AG04450 (cell line): Measurements from ENCODE around the gene AADAT. TPM values are rescaled to one million over a fixed set of nuclear protein-coding genes. Genes with fewer than 3 reads are reported as not detected.

Experiments
- CTCF ChIA-PET: fragments of 300-600, 350-600 bp; formaldehyde crosslinking; extraction: SDS; loops from one replicate; lab custom pipeline; 2022; ENCODE audit warnings: antibody characterized with exemption, inconsistent platforms; lab: Charles Lee
- POLR2A ChIA-PET: fragments of 350-600 bp; formaldehyde crosslinking; extraction: SDS; loops from one replicate; lab custom pipeline; 2021; ENCODE audit warnings: antibody characterized with exemption, inconsistent platforms; lab: Yijun Ruan, JAX
- DNase-seq: peaks from one replicate; pipeline ENCODE4 v3.0.0-alpha.2; 2011; ENCODE audit warnings: low read depth, low spot score
- H3K27ac ChIP-seq: one replicate; pipeline ENCODE4 v1.5.1; 2012; ENCODE audit warnings: low read depth, low read length, control low read depth
- H3K27me3 ChIP-seq: one replicate; pipeline ENCODE4 v1.6.0; 2012; ENCODE audit warnings: low read length; ENCODE audit not compliant: control insufficient read depth, insufficient read depth
- H3K4me3 ChIP-seq: 2 replicates; pipeline ENCODE4 v1.5.1; 2011; ENCODE audit warnings: mild to moderate bottlenecking, low read depth, low read length, control low read depth
- H3K9me3 ChIP-seq: 2 replicates; pipeline ENCODE4 v1.5.1; 2012; ENCODE audit warnings: low read length; ENCODE audit not compliant: control insufficient read depth, insufficient read depth
- polyA plus RNA-seq: library from polyadenylated mRNA; depleted of rRNA; stranded (reverse); fragments of >200 nt; gene quantifications from 2 replicates; pipeline ENCODE4 v1.2.3, GENCODE V29; 2011
- TF ChIP-seq, protein P1 (sequence below): IDR thresholded peaks from 2 replicates; pipeline ENCODE4 v1.5.1; 2011; ENCODE audit warnings: low read depth, low read length, control low read depth, inconsistent platforms

The AADAT gene
- polyA plus RNA-seq, 1 experiment, result 17.8 TPM

DNA sequence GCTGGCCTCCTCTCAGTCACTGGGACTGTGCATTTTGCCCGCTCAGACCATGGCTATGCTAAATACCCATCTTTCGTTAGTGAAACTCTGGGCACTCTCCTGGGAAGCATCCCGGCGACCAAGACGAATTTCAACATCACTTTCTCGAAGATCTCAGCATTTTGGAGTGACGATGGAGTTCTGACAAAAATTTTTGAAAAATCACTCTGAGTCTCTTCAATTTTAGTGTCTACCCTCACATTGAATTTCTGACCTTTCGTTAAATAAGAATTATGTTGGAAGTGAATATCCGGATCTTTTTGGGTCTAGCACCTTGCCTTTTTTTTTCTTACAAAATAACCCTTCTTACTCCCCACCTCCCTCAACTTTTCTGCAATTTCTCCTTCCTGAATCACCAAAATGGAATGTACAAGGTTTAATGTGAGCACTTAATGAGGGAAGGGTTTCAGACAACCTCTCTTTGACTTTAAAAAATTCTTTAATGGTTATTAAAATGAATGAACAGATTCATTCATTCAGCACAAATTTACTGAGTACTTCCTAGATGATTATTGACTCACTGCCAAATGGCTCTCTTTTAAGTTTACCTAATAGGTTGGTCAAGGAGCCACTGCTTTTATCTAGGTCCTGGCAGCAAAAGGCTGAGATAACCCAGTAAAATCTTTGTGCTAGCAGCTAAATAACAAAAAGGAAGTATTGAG lies 746 bp upstream of the AADAT start:
- TF ChIP-seq, protein P1, sequence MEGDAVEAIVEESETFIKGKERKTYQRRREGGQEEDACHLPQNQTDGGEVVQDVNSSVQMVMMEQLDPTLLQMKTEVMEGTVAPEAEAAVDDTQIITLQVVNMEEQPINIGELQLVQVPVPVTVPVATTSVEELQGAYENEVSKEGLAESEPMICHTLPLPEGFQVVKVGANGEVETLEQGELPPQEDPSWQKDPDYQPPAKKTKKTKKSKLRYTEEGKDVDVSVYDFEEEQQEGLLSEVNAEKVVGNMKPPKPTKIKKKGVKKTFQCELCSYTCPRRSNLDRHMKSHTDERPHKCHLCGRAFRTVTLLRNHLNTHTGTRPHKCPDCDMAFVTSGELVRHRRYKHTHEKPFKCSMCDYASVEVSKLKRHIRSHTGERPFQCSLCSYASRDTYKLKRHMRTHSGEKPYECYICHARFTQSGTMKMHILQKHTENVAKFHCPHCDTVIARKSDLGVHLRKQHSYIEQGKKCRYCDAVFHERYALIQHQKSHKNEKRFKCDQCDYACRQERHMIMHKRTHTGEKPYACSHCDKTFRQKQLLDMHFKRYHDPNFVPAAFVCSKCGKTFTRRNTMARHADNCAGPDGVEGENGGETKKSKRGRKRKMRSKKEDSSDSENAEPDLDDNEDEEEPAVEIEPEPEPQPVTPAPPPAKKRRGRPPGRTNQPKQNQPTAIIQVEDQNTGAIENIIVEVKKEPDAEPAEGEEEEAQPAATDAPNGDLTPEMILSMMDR, result no peak
- DNase-seq, result no peak
- Histone ChIP-seq H3K4me3 (peak overlapping the region; percentile 66), H3K9me3 (no peaks in the 10 kb centered on the region; the same call in 1 of the 2 replicates), H3K27me3 (no peaks in the 10 kb centered on the region), H3K27ac (no peak overlapping the region)
- CTCF ChIA-PET, result interaction anchor here (2.2 kb wide), 1 partner anchor 280 kb away, joined by 19 read pairs; no protein-coding TSS in a partner anchor
- POLR2A ChIA-PET, result interaction anchor here (0.6 kb wide), 1 partner anchor 267 kb away, joined by 3 read pairs; no protein-coding TSS in a partner anchor

GRCh38 chr4:170089274-170089667 lies 485 bp downstream of the AADAT start:
- no peaks in the 10 kb centered on the region for H3K27me3 ChIP-seq
- peak overlapping the region; percentile 66 for H3K4me3 ChIP-seq
- peak overlapping the region; percentile 54 for H3K27ac ChIP-seq
- TF ChIP-seq, protein P1, result peak; percentile 19
- H3K9me3 ChIP-seq, result no peaks in the 10 kb centered on the region; the same call in 1 of the 2 replicates
- CTCF ChIA-PET, result interaction anchor here (0.6 to 2.9 kb wide), 5 partner anchors 26 to 298 kb away, joined by 3 to 19 read pairs (median 4); no protein-coding TSS in a partner anchor
- no peak for DNase-seq
- POLR2A ChIA-PET, result no interaction called here

DNA sequence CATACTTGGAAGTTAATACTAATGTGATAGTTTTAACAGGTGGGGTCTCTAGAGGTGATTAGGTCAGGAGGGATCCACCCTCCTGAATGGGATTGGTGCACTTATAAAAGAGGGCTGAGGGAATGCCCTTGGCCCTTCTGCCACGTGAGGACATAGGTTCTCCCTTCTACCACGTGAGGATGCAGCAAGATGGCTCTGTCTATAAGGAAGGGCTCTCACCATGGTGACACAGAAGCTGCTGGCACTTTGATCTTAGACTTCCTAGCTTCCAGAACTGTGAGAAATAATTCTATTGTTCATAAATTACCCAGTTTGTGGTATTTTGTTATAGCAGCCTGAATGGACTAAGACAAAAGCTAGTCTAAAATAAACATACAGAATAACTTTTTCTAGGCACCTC lies 1.0 kb downstream of the AADAT start:
- ChIA-PET CTCF (interaction anchor here (0.6 to 2.9 kb wide), 4 partner anchors 39 to 1044 kb away, joined by 3 to 19 read pairs (median 8); no protein-coding TSS in a partner anchor), POLR2A (no interaction called here)
- Histone ChIP-seq H3K9me3 (no peaks in the 10 kb centered on the region; the same call in 1 of the 2 replicates), H3K27me3 (no peaks in the 10 kb centered on the region), H3K4me3 (peak overlapping the region; percentile 66), H3K27ac (no peak overlapping the region)
- no peak for DNase-seq
- TF ChIP-seq, protein P1, result no peak

GRCh38 chr4:170087163-170087700 lies 2.5 kb downstream of the AADAT start:
- H3K9me3 ChIP-seq, result no peaks in the 10 kb centered on the region; the same call in 1 of the 2 replicates
- no peak overlapping the region for H3K4me3 ChIP-seq
- DNase-seq, result no peak
- POLR2A ChIA-PET, result no interaction called here
- TF ChIP-seq, protein P1, result no peak
- CTCF ChIA-PET, result interaction anchor here (0.7 to 2.9 kb wide), 3 partner anchors 39 to 296 kb away, joined by 3 to 12 read pairs (median 4); no protein-coding TSS in a partner anchor
- H3K27ac ChIP-seq, result no peak overlapping the region
- no peaks in the 10 kb centered on the region for H3K27me3 ChIP-seq

DNA sequence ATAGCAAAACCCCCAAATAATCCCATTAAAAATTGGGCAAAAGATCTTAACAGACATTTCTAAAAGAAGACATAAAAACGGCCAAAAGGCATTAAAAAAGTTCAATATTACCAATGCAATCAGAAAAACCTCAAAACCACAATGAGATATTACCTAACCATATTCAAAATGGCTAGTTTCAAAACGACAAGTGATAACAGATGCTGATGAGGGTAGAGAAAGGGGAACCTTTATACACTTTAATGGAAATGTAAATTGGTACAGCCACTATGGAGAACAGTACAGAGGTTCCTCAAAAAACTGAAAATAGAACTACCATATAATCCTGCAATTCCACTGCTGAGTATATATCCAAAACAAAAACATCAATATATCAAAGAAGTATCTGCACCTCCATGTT lies 6.2 kb downstream of the AADAT start:
- Histone ChIP-seq H3K4me3 (no peak overlapping the region), H3K27ac (no peak overlapping the region), H3K27me3 (no peaks in the 10 kb centered on the region), H3K9me3 (no peaks in the 10 kb centered on the region)
- TF ChIP-seq, protein P1, result no peak
- ChIA-PET POLR2A (no interaction called here), CTCF (no interaction called here)
- DNase-seq, result no peak
